CD1c-positive myeloid dendritic cell (primary cell): Measurements from ENCODE around the gene DYRK1A.

Experiments used
- DNase-seq: peaks from one replicate; pipeline ENCODE4 v3.0.0-alpha.2; 2016; ENCODE audit errors: extremely low spot score

Gene DYRK1A

GRCh38 chr21:37385179-37385765 is 18.7 kb downstream of the DYRK1A start:
- no peak for DNase-seq

DNA sequence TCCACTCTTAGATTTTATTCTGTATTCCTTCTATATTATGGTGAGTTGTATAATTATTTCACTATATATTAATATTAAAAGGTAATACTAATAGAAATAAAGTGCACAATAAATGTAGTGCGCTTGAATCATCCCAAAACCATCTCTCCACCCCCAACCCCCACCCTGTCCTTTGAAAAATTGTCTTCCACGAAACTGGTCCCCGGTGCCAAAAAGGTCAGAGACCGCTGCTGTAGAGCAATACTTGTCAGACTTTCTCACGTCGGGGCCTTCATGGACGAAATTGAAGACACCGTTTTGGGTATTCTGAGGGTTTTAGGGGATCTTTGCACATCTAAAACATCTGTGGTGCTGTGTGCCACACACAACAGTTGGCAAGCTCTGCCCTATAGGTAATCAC is 19.6 kb downstream of the DYRK1A start:
- no peak for DNase-seq

DNA sequence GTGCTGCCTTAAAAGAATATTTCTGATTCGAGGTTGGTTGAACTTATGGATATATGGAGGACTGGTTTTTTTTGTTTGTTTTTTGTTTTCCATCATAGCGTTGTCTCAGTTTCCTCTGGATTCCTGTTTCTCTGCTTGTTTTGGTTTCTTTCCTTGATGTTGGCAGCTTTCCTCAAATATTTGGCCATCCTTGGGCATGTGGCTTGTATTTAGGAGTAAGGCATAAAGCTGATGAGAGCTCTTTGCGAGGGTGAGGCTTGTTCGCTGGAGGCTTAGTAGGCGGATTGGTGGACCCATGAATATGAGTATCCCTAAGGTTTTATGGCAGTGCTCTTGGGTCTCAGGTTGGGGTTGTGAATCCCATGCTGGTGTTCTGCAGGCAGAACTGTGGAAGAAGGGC is 22.9 kb downstream of the DYRK1A start:
- DNase-seq: no peak

GRCh38 chr21:37391666-37392065 is 25.1 kb downstream of the DYRK1A start:
- DNase-seq: no peak

DNA sequence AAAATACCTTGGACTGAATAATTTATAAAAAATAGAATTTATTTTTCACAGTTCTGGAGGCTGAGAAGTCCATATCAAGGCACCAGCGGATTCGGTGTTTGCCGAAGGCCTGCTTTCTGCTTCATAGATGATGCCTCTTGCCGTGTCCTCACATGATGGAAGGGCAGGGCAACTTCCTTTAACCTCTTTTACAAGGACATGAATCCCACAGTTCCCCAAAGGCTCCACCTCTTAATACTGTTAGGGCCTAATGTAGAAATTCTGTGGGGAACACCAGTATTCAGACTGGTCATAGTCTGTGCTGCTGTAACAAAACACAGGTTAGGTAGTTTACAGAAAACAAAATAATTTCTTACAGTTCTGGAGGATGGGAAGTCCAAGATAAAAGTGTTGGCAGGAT is 25.9 kb downstream of the DYRK1A start:
- no peak for DNase-seq

- DNase-seq: no peak
Measured at GRCh38 chr21:37393030-37393429, 26.5 kb downstream of the DYRK1A start.

- no peak for DNase-seq
Measured at GRCh38 chr21:37393786-37394185, 27.2 kb downstream of the DYRK1A start.

DNA sequence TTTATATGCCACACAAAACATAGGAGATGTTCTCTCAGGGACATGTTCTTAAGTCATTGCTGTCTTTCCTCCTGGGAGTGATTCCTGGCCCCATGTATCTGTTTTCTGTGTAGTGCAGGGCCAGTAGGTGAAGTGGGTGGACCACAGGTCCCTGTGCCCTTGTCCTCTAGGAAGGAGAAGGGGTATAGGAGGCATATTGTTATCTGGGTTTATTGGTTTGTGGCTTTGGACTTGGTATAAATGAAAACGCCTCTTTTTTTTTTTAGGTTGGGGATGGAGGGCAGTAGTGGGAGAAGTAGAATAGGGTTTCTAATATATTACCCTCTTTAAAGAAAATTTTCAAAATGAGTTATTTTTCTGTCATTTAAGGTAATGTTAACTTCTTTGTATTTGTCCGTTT is 29.4 kb downstream of the DYRK1A start:
- no peak for DNase-seq

GRCh38 chr21:37396855-37397254 is 30.3 kb downstream of the DYRK1A start:
- DNase-seq: no peak

- DNase-seq: no peak
Measured at GRCh38 chr21:37398697-37399096, 32.1 kb downstream of the DYRK1A start.

DNA sequence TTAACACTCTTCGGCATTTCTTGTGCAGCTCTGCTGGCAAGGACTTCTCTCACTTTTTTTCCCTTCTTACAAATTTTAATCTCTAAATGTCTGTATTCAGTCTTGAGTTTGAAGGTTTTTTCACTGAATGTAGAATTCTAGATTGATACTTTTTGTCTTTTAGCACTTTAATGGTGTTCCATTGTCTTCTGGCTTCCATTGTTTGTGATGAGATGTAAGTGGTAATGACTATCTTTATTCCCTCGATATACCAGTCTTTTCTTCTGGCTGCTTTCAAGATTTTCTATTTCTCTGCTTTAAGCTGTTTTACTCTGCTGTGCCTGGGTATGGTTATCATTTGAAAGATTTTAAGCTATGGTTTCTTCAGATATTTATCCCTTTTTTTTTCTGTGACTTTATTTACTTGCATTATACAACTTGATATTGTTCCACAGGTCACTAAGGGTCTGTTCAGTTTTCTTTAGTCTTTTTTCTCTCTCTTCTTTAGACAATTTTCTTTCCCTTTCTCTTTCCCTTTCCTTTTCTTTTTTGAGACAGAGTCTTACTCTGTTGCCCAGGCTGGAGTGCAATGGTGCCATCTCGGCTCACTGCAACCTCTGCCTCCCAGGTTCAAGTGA is 35.8 kb downstream of the DYRK1A start:
- no peak for DNase-seq

DNA sequence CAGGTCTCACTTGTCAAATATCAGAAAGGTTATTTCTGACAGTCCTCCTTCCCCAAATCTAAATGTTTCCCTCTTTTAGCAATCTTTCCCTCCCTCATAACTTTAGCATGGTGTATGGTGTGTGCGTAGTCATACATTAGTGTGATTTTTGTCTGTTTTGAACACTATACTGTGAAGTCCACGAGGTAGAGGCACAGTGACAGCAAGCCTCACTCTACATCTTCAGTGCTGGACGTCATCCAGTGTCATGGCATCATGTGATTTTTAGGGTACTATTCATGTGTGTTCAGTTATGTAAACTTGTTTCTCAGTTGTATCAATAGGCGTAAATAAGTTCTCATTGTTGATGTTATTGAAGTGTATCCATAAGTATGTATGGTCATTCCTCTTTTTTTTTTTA is 39.1 kb downstream of the DYRK1A start:
- no peak for DNase-seq

GRCh38 chr21:37407719-37408420 is 41.3 kb downstream of the DYRK1A start:
- DNase-seq: no peak

GRCh38 chr21:37408464-37409193 is 42.1 kb downstream of the DYRK1A start:
- DNase-seq: no peak

DNA sequence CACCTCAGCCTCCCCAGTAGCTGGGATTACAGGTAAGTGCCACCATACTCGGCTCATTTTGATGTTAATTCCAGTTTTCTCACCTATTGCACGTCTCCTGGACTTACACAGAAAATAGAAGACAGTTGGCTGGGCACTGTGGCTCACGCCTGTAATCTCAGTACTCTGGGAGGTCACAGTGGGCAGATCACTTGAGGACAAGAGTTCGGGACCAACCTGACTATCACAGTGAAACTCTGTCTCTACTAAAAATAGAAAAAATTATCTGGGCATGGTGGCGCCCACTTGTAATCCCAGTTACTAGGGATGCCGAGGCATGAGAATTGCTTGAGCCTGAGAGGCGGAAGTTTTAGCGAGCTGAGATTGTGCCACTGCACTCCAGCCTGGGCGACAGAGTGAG is 44.1 kb downstream of the DYRK1A start:
- DNase-seq: no peak

GRCh38 chr21:37412603-37413360 is 46.2 kb downstream of the DYRK1A start:
- peak; percentile 39 for DNase-seq

DNA sequence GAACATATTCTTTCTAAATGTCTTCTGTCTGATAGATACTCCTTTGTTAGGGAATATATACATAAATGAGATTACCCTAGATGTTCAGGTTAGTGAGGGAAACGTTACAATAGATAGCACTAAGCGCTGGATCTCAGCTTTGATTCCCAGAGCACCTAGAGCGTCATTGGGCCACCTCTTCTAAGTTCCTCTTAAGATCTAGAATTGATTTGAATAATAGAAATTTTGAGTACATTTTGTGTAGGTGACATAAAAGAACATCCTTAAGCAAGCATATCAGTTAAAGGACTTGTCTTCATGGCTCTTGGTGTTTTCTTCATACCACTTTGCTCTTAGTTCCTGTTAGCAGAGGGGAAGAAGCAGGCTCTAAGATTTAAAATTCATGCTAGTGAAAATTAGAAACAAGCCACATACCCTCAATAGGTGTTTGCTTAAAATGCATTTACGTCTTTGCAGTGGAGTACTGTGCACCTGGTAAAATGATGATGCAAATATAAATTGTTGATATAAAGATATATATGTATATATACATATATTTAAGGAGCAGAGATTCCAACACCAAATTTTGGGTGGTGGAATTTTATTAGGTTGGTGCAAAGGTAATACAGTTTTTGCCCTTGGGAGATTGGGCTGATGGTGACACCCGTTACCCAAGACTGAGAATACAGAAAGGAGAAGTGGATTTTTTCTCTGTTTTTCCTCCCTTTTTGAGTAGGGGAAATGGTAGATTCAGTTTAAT is 47.1 kb downstream of the DYRK1A start:
- DNase-seq: peak; percentile 51

GRCh38 chr21:37414292-37415253 is 48.0 kb downstream of the DYRK1A start:
- DNase-seq: no peak

- DNase-seq: no peak
Measured at GRCh38 chr21:37415939-37416338, 49.4 kb downstream of the DYRK1A start.

DNA sequence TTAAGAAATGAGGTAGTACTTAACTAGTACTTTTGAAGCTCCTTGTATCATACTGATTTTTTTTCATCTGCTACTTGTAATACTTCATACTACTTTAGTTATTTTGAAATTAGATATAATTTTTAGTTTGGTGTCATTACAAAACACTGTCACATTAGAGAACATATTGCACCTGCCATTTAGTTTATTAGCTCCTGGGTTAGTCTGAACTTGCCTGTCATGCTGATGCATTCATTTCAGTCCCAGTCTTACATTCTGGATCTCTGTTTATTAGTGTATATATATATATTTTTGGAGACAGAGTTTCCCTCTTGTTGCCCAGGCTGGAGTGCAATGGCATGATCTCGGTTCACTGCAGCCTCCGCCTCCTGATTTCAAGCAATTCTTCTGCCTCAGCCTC is 50.3 kb downstream of the DYRK1A start:
- DNase-seq: no peak
